Naive thymus-derived CD4-positive, alpha-beta T cell (primary cell): ENCODE measurements around the gene NUMB. TPM values are rescaled to one million over a fixed set of nuclear protein-coding genes. Genes with fewer than 3 reads are reported as not detected.

Experiments used
- ATAC-seq: fragments of 150-1000 bp; cut with Tn5 transposase; 2 replicates; pipeline ENCODE4 v1.10.0; 2021; ENCODE audit warnings: mild to moderate bottlenecking, moderate library complexity
- CTCF ChIA-PET: fragments of 350-600 bp; sonication (Branson Sonifier 250); formaldehyde crosslinking; loops from one replicate; lab custom pipeline; 2021; ENCODE audit warnings: antibody characterized with exemption; lab: Charles Lee
- POLR2A ChIA-PET: fragments of 350-600 bp; sonication (Branson Sonifier 250); formaldehyde crosslinking; loops from one replicate; lab custom pipeline; 2021; ENCODE audit warnings: antibody characterized with exemption, inconsistent platforms; lab: Charles Lee
- DNase-seq, 9 donors: peaks; one replicate each; pipeline versions ENCODE4 v3.0.0 to v3.0.0-alpha.2; 2020 to 2022; ENCODE audit warnings: mixed read lengths in 1 of 9
- H3K27ac ChIP-seq: one replicate; pipeline ENCODE4 v1.7.0; 2013; ENCODE audit warnings: mild to moderate bottlenecking, low read depth, low read length, moderate library complexity
- H3K27me3 ChIP-seq, 2 donors: one replicate each; pipeline ENCODE4 v1.7.0; 2013; ENCODE audit warnings: low read length in 2 of 2, mild to moderate bottlenecking in 2 of 2, moderate library complexity in 2 of 2; ENCODE audit not compliant: control insufficient read depth in 2 of 2, insufficient read depth in 2 of 2
- H3K36me3 ChIP-seq, 3 experiments: 1 replicate in 2 of 3; 2 replicates in 1 of 3; pipeline ENCODE4 v1.7.0; 2013; ENCODE audit warnings: low read length in 3 of 3, mild to moderate bottlenecking in 3 of 3, moderate library complexity in 1 of 3; ENCODE audit not compliant: insufficient read depth in 3 of 3, control insufficient read depth in 2 of 3
- H3K4me1 ChIP-seq, 2 donors: one replicate each; pipeline ENCODE4 v1.7.0; 2013; ENCODE audit warnings: low read length in 2 of 2, mild to moderate bottlenecking in 2 of 2, moderate library complexity in 1 of 2; ENCODE audit not compliant: control insufficient read depth in 2 of 2, insufficient read depth in 2 of 2
- H3K4me3 ChIP-seq: 2 replicates; pipeline ENCODE4 v1.7.0; 2013; ENCODE audit warnings: mild to moderate bottlenecking, low read length
- H3K9me3 ChIP-seq, 3 experiments: 1 replicate in 2 of 3; 2 replicates in 1 of 3; pipeline ENCODE4 v1.7.0; 2013; ENCODE audit warnings: low read length in 3 of 3; ENCODE audit not compliant: control insufficient read depth in 2 of 3
- H3K27ac Mint-ChIP-seq, 9 donors: one replicate each; pipeline ENCODE4 v1.8.0; 2020 to 2022; ENCODE audit warnings: mixed read lengths in 9 of 9, mild to moderate bottlenecking in 8 of 9, moderate library complexity in 5 of 9, inconsistent platforms in 2 of 9
- H3K27me3 Mint-ChIP-seq, 5 donors: one replicate each; pipeline ENCODE4 v1.8.0; 2021 to 2022; ENCODE audit warnings: mixed read lengths in 5 of 5, mild to moderate bottlenecking in 1 of 5
- H3K36me3 Mint-ChIP-seq, 5 donors: one replicate each; pipeline ENCODE4 v1.8.0; 2020 to 2022; ENCODE audit warnings: mixed read lengths in 5 of 5, mild to moderate bottlenecking in 3 of 5, inconsistent platforms in 1 of 5
- H3K4me1 Mint-ChIP-seq, 7 donors: one replicate each; pipeline ENCODE4 v1.8.0; 2020 to 2022; ENCODE audit warnings: mixed read lengths in 7 of 7, mild to moderate bottlenecking in 3 of 7, inconsistent platforms in 1 of 7
- H3K4me3 Mint-ChIP-seq, 10 donors: one replicate each; pipeline ENCODE4 v1.8.0; 2020 to 2022; ENCODE audit warnings: mild to moderate bottlenecking in 10 of 10, mixed read lengths in 10 of 10, moderate library complexity in 6 of 10, inconsistent platforms in 2 of 10
- H3K9me3 Mint-ChIP-seq, 11 donors: one replicate each; pipeline ENCODE4 v1.8.0; 2020 to 2022; ENCODE audit warnings: mixed read lengths in 11 of 11, mild to moderate bottlenecking in 4 of 11, inconsistent platforms in 1 of 11, moderate library complexity in 1 of 11
- intact Hi-C, 2 donors: fragments of 100-400 bp; cut with micrococcal nuclease; formaldehyde crosslinking; loops; one replicate each; pipeline ENCODE4 v1.15.1; 2023
- polyA plus RNA-seq, 2 donors: library from polyadenylated mRNA; unstranded; fragments of 300-500 nt; fragmentation: Illumina TruSeq; gene quantifications; one replicate each; pipeline ENCODE4 v1.2.3, GENCODE V29; 2021
- total RNA-seq, 6 experiments: library from RNA in 5 of 6; stranded (reverse) in 5 of 6; gene quantifications; 1 replicate in 5 of 6; 2 replicates in 1 of 6; pipeline ENCODE4 v1.2.3 and lab custom pipeline; 2021 to 2026

Gene NUMB
- total and polyA plus RNA-seq, 7 experiments from 2014 or later = 32.7 to 90.6 (median 49.0) TPM

DNA sequence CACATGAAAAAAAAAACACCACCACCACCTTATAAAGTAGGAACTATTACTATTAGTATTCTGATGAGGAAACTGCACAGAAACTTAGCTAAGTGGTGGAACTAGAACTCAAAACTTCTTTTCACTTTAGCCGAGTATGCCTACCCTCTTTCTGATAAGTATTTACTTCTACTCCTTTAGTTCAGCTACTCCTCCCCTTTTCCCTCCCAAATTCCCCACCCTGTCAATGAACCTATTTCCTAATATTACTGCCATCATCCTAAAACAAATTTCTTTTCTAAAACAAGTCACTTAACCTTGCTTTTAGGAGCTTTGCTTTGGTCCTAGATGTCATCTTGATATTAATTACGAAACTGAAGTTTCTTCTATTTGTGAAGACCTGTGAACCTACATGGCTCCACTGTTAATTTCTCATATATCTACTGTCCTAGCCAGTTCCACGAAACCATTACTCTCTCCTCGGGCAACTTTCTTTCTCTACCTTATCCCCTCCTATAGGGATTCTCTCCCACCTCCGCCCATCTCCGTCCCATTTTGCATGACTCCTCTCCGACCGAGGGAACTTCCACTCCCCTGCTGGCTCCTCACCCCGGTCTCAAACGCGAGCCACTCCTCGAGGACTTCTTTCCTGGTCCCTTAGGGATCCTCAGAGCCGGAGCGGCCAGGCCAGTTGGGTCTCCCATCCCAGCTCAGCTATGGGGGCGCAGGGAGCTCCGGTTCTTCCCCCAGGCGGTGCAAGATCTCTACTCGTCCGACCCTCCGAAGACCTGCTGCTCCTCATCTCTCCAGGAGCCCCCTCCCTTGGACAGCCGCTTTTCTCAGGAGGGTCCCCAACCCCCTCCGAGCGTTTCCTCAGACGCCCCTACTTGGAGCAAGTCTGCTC lies 1.1 kb downstream of the NUMB start:
- no peak for ATAC-seq
- H3K27me3 Mint-ChIP-seq = no peaks in the 10 kb centered on the region
- no peaks in the 10 kb centered on the region for H3K9me3 Mint-ChIP-seq
- POLR2A ChIA-PET = interaction anchor here (1.0 to 1.6 kb wide), 3 partner anchors 33 to 284 kb away, joined by 4 read pairs; partner anchors contain the start of gene RIOX1
- peak overlapping the region; percentile 87 to 100 (median 98) for H3K4me3 Mint-ChIP-seq
- peak in 5 of 9 donors; percentile 6 to 37 (median 18) for DNase-seq
- Histone ChIP-seq H3K9me3 (no peaks in the 10 kb centered on the region), H3K27me3 (no peaks in the 10 kb centered on the region), H3K4me1 (peaks cover 0 to 9% of the 10 kb centered on the region in 2 donors), H3K4me3 (peak overlapping the region; percentile 71), H3K36me3 (peaks cover 0 to 8% (median 0%) of the 10 kb centered on the region in 3 experiments), H3K27ac (peak overlapping the region; percentile 82)
- H3K4me1 Mint-ChIP-seq = peaks cover 41 to 56% (median 48%) of the 10 kb centered on the region in 7 donors
- CTCF ChIA-PET = interaction anchor here (0.5 to 0.7 kb wide), 2 partner anchors 16 to 221 kb away, joined by 3 read pairs; no protein-coding TSS in a partner anchor
- H3K27ac Mint-ChIP-seq = peak overlapping the region; percentile 28 to 98 (median 86)
- intact Hi-C loops = loop anchor here in 1 of 2 donors (2.0 kb wide), 1 partner anchor 430 kb away; the partner anchor contains the start of gene ZFYVE1
- peaks cover 0 to 5% (median 0%) of the 10 kb centered on the region in 5 donors for H3K36me3 Mint-ChIP-seq

DNA sequence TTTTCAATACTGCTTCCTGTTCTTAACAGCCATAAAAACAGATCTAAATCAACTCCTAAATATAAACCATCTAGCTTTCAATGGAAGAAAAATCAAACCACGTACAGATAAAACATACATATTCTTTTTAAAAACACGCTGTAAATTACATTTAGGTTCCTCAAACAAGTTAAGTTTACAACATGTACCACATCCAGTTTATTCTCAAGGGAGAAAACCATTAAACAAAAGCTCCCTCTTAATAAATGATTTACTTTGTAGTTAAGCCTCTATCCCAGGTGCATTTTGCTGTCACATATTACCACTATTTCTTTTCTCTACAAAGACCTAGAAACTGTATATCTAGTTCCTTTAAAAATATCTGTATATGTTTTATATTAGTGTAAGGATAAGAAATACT lies 3.1 kb downstream of the NUMB start:
- peak overlapping the region in 3 of 9 donors; percentile 17 to 45 (median 26) for H3K27ac Mint-ChIP-seq
- no peaks in the 10 kb centered on the region for H3K9me3 Mint-ChIP-seq
- no peaks in the 10 kb centered on the region for H3K9me3 ChIP-seq
- peaks cover 0 to 8% (median 0%) of the 10 kb centered on the region in 3 experiments for H3K36me3 ChIP-seq
- no peak overlapping the region for H3K27ac ChIP-seq
- peak overlapping the region; percentile 5 to 96 (median 58) for H3K4me3 Mint-ChIP-seq
- peaks cover 36 to 58% (median 48%) of the 10 kb centered on the region in 7 donors for H3K4me1 Mint-ChIP-seq
- H3K27me3 Mint-ChIP-seq = no peaks in the 10 kb centered on the region
- no peak overlapping the region for H3K4me3 ChIP-seq
- H3K36me3 Mint-ChIP-seq = peaks cover 0 to 5% (median 0%) of the 10 kb centered on the region in 5 donors
- DNase-seq = no peak
- ChIA-PET CTCF (interaction anchor here (1.3 kb wide), 1 partner anchor 17 kb away, joined by 6 read pairs; no protein-coding TSS in a partner anchor), POLR2A (interaction anchor here (0.6 to 0.8 kb wide), 2 partner anchors 10 to 494 kb away, joined by 3 to 4 read pairs; partner anchors contain the start of gene FAM161B)
- H3K4me1 ChIP-seq = peaks cover 0 to 9% of the 10 kb centered on the region in 2 donors
- intact Hi-C loops = no loop called here
- ATAC-seq = no peak
- no peaks in the 10 kb centered on the region for H3K27me3 ChIP-seq

DNA sequence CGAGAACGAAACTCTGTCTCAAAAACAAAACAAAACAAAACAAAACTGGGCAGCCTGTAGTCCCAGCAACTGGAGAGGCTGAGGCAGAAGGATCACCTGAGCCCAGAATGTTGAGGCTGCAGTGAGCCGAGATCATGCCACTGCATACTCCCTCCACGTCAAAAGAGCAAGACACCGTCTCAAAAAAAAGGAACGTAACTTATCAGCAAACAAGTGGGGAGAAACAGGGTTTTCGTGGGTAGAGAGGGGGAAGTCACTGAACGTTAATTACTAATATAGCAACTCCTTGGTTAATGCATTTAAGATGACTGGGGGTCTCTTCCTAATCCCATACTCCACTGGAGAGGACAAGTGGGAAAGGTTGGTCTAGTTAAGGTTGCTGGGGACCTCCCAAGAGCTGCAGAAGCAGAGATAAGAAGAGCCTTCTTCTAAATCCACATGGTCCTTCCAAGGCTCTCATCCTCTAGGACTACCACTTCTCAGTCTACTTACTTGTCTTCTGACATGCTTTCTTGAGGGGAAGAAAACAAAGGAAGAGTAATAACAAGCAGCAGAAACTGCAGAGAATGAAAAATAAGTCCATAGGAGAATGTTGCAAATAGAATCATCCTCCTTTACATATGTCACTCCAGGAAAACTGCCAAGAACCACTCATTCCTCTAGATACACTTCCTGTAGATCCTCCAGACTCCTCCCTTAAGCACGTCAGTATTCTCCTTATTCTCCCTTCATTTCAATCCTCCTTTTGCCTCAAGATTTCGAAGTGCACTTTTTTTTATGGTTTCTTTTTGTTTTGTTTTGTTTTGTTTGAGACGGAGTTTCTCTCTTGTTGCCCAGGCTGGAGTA lies 5.8 kb downstream of the NUMB start:
- H3K27me3 ChIP-seq = no peaks in the 10 kb centered on the region
- peaks cover 0 to 9% of the 10 kb centered on the region in 2 donors for H3K4me1 ChIP-seq
- Mint-ChIP-seq H3K36me3 (peaks cover 0 to 5% (median 0%) of the 10 kb centered on the region in 5 donors), H3K27me3 (no peaks in the 10 kb centered on the region), H3K4me1 (peaks cover 26 to 46% (median 40%) of the 10 kb centered on the region in 7 donors), H3K9me3 (no peaks in the 10 kb centered on the region), H3K4me3 (peak overlapping the region in 2 of 10 donors; percentile 3 to 8), H3K27ac (peak overlapping the region in 3 of 9 donors; percentile 6 to 67 (median 51))
- intact Hi-C loops = no loop called here
- H3K4me3 ChIP-seq = no peak overlapping the region
- no peak overlapping the region for H3K27ac ChIP-seq
- ATAC-seq = no peak
- CTCF ChIA-PET = interaction anchor here (0.6 kb wide), 1 partner anchor 250 kb away, joined by 3 read pairs; no protein-coding TSS in a partner anchor
- H3K36me3 ChIP-seq = no peaks in the 10 kb centered on the region
- POLR2A ChIA-PET = no interaction called here
- no peak for DNase-seq
- no peaks in the 10 kb centered on the region for H3K9me3 ChIP-seq

DNA sequence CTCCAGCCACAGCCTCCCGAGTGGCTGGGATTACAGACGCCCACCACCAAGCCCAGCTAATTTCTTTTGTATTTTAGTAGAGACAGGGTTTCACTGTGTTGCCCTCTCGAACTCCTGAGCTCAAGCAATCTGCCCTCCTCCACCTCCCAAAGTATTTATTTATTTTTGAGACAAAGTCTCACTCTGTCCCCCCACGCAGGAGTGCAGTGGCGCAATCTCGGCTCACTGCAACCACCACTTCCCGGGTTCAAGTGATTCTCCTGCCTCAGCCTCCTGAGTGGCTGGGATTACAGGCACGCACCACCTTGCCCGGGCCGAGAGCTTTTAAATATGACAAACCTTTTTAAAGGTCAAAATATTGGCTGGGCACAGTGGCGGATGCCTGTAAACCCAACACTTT lies 14.6 kb downstream of the NUMB start:
- no peaks in the 10 kb centered on the region for H3K36me3 ChIP-seq
- no peak overlapping the region for H3K27ac Mint-ChIP-seq
- DNase-seq = no peak
- peaks cover 0 to 4% (median 0%) of the 10 kb centered on the region in 5 donors for H3K36me3 Mint-ChIP-seq
- H3K27me3 ChIP-seq = no peaks in the 10 kb centered on the region
- H3K27ac ChIP-seq = no peak overlapping the region
- peaks cover 0 to 30% (median 18%) of the 10 kb centered on the region in 7 donors for H3K4me1 Mint-ChIP-seq
- H3K9me3 Mint-ChIP-seq = no peaks in the 10 kb centered on the region
- no peaks in the 10 kb centered on the region for H3K4me1 ChIP-seq
- POLR2A ChIA-PET = interaction anchor here (0.9 kb wide), 1 partner anchor 12 kb away, joined by 5 read pairs; no protein-coding TSS in a partner anchor
- H3K9me3 ChIP-seq = no peaks in the 10 kb centered on the region
- intact Hi-C loops = no loop called here
- no peak overlapping the region for H3K4me3 ChIP-seq
- no peaks in the 10 kb centered on the region for H3K27me3 Mint-ChIP-seq
- ATAC-seq = no peak
- CTCF ChIA-PET = no interaction called here
- H3K4me3 Mint-ChIP-seq = no peak overlapping the region

DNA sequence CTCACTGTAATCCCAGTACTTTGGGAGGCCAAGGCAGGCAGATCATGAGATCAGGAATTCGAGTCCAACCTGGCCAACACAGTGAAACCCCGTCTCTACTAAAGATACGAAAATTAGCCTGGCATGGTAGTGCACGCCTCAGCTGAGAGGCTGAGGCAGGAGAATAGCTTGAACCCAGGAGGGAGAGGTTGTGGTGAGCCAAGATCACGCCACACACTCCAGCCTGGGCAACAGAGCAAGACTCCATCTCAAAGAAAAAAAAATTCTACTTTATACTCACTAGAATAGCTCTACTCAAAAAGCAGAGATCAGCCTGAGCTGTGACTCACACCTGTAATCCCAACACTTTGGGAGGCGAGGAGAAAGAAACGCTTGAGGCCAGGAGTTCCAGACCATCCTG lies 17.1 kb downstream of the NUMB start:
- intact Hi-C loops = no loop called here
- H3K9me3 Mint-ChIP-seq = no peaks in the 10 kb centered on the region
- H3K4me1 Mint-ChIP-seq = peaks cover 0 to 36% (median 24%) of the 10 kb centered on the region in 7 donors
- H3K4me3 ChIP-seq = no peak overlapping the region
- H3K27me3 ChIP-seq = no peaks in the 10 kb centered on the region
- ATAC-seq (no peak), DNase-seq (no peak)
- peak overlapping the region in 2 of 9 donors; percentile 36 to 49 for H3K27ac Mint-ChIP-seq
- H3K4me1 ChIP-seq = no peaks in the 10 kb centered on the region
- H3K9me3 ChIP-seq = no peaks in the 10 kb centered on the region
- H3K4me3 Mint-ChIP-seq = no peak overlapping the region
- CTCF ChIA-PET = interaction anchor here (0.6 kb wide), 1 partner anchor 16 kb away, joined by 3 read pairs; no protein-coding TSS in a partner anchor
- peaks cover 0 to 8% (median 4%) of the 10 kb centered on the region in 5 donors for H3K36me3 Mint-ChIP-seq
- H3K36me3 ChIP-seq = no peaks in the 10 kb centered on the region
- H3K27ac ChIP-seq = no peak overlapping the region
- no peaks in the 10 kb centered on the region for H3K27me3 Mint-ChIP-seq
- POLR2A ChIA-PET = interaction anchor here (1.0 kb wide), 1 partner anchor 17 kb away, joined by 3 read pairs; the partner anchor contains the start of gene NUMB

DNA sequence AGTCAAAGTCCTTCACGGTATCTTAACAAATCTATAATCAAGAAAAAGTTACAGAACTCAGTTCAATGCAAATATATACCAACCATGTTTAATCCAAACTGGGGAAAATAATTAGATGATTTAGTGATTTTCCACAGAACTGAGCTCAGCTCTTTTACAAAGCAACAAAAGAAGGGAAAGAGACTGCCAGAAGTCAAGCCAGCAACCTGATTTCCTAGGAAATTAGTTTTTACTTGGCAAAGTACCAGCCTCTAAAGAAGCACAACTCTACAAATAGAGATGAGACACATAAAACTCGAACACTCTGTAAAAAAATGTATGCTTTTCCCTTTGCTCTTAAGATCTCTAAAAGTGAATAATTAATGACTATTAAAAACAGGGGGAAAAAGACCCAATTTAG lies 19.4 kb downstream of the NUMB start:
- Mint-ChIP-seq H3K27me3 (no peaks in the 10 kb centered on the region), H3K4me1 (peaks cover 0 to 40% (median 29%) of the 10 kb centered on the region in 7 donors), H3K36me3 (peaks cover 0 to 8% (median 5%) of the 10 kb centered on the region in 5 donors), H3K27ac (no peak overlapping the region), H3K4me3 (no peak overlapping the region), H3K9me3 (no peaks in the 10 kb centered on the region)
- ChIA-PET POLR2A (no interaction called here), CTCF (interaction anchor here (0.6 to 0.7 kb wide), 2 partner anchors 92 to 1890 kb away, joined by 3 to 4 read pairs; no protein-coding TSS in a partner anchor)
- Histone ChIP-seq H3K27me3 (no peaks in the 10 kb centered on the region), H3K27ac (no peak overlapping the region), H3K4me3 (no peak overlapping the region), H3K36me3 (no peaks in the 10 kb centered on the region), H3K9me3 (no peaks in the 10 kb centered on the region), H3K4me1 (no peaks in the 10 kb centered on the region)
- ATAC-seq (no peak), DNase-seq (no peak)
- intact Hi-C loops = no loop called here
